ENCODE results near the gene RNF14. TPM values are rescaled to one million over a fixed set of nuclear protein-coding genes. Genes with fewer than 3 reads are reported as not detected.

The RNF14 gene
- total RNA-seq, 2 donors from 2014 or later = 27.5 to 33.0 TPM

GRCh38 chr5:141948812-141949211, 20.1 kb upstream of the RNF14 start:
- no peak overlapping the region for H3K9ac ChIP-seq (ENCODE audit: extremely low read depth, low read length, poor library complexity, severe bottlenecking)
- Mint-ChIP-seq H3K27me3 (ENCODE audit: insufficient read depth) (peaks cover 3% of the 10 kb centered on the region), H3K9me3 (no peaks in the 10 kb centered on the region), H3K4me1 (peaks cover 9% of the 10 kb centered on the region), H3K4me3 (no peak overlapping the region), H3K27ac (no peak overlapping the region), H3K36me3 (ENCODE audit: low read depth) (no peaks in the 10 kb centered on the region)
- no peaks in the 10 kb centered on the region for H3K36me3 ChIP-seq (ENCODE audit: control insufficient read depth, insufficient read depth, low read length)
- no peaks in the 10 kb centered on the region for H3K4me1 ChIP-seq (ENCODE audit: control insufficient read depth, insufficient read depth, low read length)
- no peak overlapping the region for H3K4me3 ChIP-seq (ENCODE audit: low read length)
- no peaks in the 10 kb centered on the region for H3K27me3 ChIP-seq (ENCODE audit: control insufficient read depth, insufficient read depth, low read length, poor library complexity, severe bottlenecking)
- no peak for DNase-seq
- TF ChIP-seq CTCF (conservative IDR thresholded peaks at IDR 0.05) = no peak
- no peak overlapping the region for H3K27ac ChIP-seq (ENCODE audit: low read depth, low read length)
- H3K9me3 ChIP-seq (ENCODE audit: control insufficient read depth, low read length) = no peaks in the 10 kb centered on the region
- 93% methylated on average over 2 of the region's 2 CpGs; no CpG with 5 or more reads in 1 of the 2 experiments for WGBS, 2 experiments (ENCODE audit: insufficient coverage in 1 of 2, insufficient read length in 1 of 2)

GRCh38 chr5:141949511-141949910, 19.4 kb upstream of the RNF14 start:
- Mint-ChIP-seq H3K27me3 (ENCODE audit: insufficient read depth) (peaks cover 2% of the 10 kb centered on the region), H3K4me1 (peaks cover 9% of the 10 kb centered on the region), H3K4me3 (no peak overlapping the region), H3K27ac (no peak overlapping the region), H3K36me3 (ENCODE audit: low read depth) (no peaks in the 10 kb centered on the region), H3K9me3 (no peaks in the 10 kb centered on the region)
- Histone ChIP-seq H3K27ac (ENCODE audit: low read depth, low read length) (no peak overlapping the region), H3K4me1 (ENCODE audit: control insufficient read depth, insufficient read depth, low read length) (no peaks in the 10 kb centered on the region), H3K9ac (ENCODE audit: extremely low read depth, low read length, poor library complexity, severe bottlenecking) (no peak overlapping the region), H3K4me3 (ENCODE audit: low read length) (no peak overlapping the region), H3K9me3 (ENCODE audit: control insufficient read depth, low read length) (no peaks in the 10 kb centered on the region), H3K27me3 (ENCODE audit: control insufficient read depth, insufficient read depth, low read length, poor library complexity, severe bottlenecking) (no peaks in the 10 kb centered on the region), H3K36me3 (ENCODE audit: control insufficient read depth, insufficient read depth, low read length) (no peaks in the 10 kb centered on the region)
- DNase-seq = no peak
- 86% methylated on average over 1 of the region's 2 CpGs; no CpG with 5 or more reads in 1 of the 2 experiments for WGBS, 2 experiments (ENCODE audit: insufficient coverage in 1 of 2, insufficient read length in 1 of 2)
- TF ChIP-seq CTCF (conservative IDR thresholded peaks at IDR 0.05) = no peak

GRCh38 chr5:141950207-141951005, 18.5 kb upstream of the RNF14 start:
- no peaks in the 10 kb centered on the region for H3K27me3 ChIP-seq (ENCODE audit: control insufficient read depth, insufficient read depth, low read length, poor library complexity, severe bottlenecking)
- no peak for TF ChIP-seq CTCF (conservative IDR thresholded peaks at IDR 0.05)
- no peaks in the 10 kb centered on the region for H3K36me3 ChIP-seq (ENCODE audit: control insufficient read depth, insufficient read depth, low read length)
- whole genome bisulfite sequencing, 2 experiments (ENCODE audit: insufficient coverage in 1 of 2, insufficient read length in 1 of 2) = 88 to 90% methylated on average over 2 to 3 of the region's 3 CpGs
- no peak for DNase-seq
- Mint-ChIP-seq H3K4me1 (peaks cover 9% of the 10 kb centered on the region), H3K27me3 (ENCODE audit: insufficient read depth) (no peaks in the 10 kb centered on the region), H3K4me3 (no peak overlapping the region), H3K9me3 (no peaks in the 10 kb centered on the region), H3K36me3 (ENCODE audit: low read depth) (no peaks in the 10 kb centered on the region), H3K27ac (no peak overlapping the region)
- H3K27ac ChIP-seq (ENCODE audit: low read depth, low read length) = no peak overlapping the region
- H3K4me3 ChIP-seq (ENCODE audit: low read length) = no peak overlapping the region
- H3K4me1 ChIP-seq (ENCODE audit: control insufficient read depth, insufficient read depth, low read length) = no peaks in the 10 kb centered on the region
- no peaks in the 10 kb centered on the region for H3K9me3 ChIP-seq (ENCODE audit: control insufficient read depth, low read length)
- H3K9ac ChIP-seq (ENCODE audit: extremely low read depth, low read length, poor library complexity, severe bottlenecking) = no peak overlapping the region
